HG02840 (cell line): ENCODE data around the gene VAV2.

Experiments used
- ATAC-seq: cut with Tn5 transposase; IDR thresholded peaks from one replicate; pipeline ENCODE4 v1.9.1; 2021; ENCODE audit warnings: mild to moderate bottlenecking, moderate library complexity, moderate number of reproducible peaks; ENCODE audit not compliant: unreplicated experiment, low FRiP score

The VAV2 gene

DNA sequence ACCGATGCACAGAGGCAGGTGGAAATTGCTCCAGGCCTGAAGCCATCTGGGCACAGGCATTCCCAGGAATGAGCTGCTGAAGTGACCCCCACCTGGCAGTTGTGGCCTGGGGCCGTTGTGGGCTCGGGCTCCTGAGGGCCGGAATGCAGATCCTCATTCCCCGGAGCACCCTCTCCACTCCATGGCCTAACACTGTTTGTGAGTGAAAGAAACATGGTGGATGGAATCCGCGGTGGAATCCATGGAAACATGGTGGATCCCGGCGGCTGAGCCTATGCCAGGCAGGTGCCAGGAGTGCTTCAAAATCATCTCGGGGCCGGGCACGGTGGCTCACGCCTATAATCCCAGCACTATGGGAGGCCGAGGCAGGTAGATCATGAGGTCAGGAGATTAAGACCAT is 250.4 kb downstream of the VAV2 start:
- no peak for ATAC-seq

DNA sequence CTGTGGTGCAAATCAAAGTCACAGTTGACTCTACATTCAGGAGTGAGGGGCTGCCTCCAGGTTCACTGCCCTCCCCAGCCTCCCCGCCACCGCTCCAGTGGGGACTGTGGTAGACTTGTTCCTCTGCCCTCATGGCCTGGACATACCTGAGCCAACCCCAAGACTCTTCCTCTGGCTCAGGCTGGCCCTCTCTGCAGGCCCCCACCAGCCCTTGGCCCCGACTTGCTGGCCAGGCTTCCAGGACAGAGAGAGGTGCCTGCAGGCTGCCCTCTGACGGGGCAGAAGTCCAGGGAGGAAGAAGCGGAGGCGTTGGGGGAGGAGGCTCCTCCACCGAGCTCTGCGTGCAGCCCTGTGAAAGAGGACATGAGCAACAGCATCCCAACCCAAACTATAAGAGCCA is 251.2 kb downstream of the VAV2 start:
- no peak for ATAC-seq

DNA sequence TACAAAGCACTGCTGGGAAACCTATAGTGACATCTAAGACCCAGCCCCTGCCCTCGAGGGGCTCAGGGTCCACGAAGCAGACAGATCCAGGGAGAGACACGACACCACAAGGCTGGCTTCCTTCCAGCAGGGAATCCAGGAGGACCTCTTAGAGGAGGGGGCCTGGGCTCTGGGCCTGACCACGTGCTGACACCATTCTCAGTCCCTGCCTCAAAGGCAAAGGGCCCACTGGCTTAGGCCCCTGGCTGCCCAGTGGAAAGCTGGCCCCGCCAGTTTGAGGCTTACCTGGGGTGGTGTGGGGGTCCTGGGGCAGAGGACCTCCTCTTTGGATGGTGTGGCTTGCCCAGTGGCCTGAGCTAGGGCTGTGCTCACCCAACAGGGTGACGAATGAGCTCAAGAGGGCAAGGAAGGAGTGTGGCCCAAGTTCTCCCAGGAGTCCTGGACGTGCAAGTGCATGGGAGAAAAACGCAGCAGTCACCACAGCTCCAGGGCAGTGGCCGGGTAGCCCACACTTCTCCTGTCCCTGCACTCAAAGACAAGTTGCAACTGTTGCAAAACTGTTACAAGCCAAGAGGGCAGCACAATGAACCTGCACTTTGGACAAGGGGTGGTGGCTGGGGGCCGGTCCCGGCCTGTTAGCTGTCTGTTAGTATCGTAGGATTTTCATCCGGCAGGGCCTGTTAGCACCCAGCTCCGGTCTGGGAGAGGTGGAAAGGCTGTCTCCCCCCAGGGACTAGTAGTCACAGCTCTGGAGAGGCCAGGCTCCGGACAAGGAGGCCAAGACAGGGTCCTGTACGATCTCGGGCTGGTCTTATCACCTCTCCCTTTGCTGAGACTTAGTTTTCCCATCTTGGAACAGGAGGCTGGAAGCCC is 252.5 kb downstream of the VAV2 start:
- ATAC-seq = no peak

DNA sequence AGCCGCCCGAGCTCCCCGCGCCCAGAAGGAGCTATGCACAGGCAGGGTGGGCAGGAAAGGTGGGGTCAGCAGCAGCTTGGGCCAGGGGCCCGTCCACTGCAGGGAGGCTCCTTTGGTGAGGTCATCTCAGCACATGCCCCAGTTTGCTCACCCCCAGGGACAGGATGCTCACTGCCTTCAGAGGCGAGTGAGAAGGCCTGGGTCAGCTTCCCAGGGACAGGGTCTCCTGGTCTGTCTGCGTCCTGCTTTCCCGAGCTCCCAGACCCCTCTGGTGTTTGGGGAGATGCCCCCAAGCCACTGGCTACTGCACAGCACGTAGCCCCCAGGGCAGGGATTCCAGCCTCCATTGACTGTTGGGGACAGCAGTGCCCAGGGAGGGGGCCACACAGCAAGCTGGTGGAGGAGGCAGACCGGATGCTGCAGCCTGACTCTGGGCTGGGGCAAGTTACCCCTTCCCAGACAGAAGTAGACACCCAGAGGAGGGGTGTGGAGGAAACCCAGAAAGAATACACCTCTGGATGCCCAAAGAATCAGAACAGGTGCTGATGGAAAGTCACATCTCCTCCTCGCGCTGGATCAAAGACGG is 253.4 kb downstream of the VAV2 start:
- ATAC-seq = no peak

DNA sequence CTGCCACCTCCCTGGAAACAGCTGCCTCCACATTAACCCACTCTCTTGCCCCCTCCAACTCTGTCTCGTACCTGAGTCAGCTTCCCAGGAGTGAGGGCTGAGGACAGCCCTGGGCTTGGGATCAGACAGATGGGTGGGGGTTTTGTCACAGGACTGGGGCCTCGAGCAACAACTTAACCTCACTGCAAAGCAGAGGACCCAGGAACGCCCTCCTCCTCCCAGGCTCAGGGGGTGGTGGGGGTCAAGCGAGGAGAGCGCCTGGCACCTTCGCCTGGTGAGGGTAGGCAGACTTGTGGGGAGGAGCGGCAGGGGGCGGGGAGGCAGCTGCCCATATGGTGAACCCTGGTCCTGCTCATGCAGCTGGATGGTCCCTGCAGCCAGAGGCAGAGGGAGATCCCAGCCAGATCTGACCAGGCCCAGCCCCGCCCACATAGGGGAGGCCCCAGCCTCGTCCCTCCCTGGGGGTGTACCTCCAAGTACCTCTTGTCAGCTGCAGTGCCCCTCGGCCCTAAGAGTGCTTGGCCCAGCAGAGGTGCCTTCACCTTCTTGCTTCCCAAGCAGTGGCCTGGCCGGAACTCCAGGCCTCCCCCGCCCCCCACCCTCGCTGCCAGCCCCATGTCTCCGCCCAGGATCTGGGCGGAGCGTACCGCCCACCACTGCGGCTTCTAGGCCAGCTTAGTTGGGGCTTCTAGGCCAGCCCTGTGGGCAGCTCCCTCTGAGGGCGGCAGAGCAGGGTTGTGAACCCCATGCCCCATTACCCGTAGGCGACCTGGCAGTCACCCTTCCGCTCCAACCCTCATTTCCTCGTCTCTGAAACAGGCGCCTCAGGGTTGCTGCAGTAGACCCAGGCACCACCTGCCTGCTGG is 254.1 kb downstream of the VAV2 start, which contains the start of gene SARDH:
TSS of gene SARDH (minus strand) at position 579 of the 866 bp plus-strand sequence. CDS start 4,179 bp downstream, outside the sequence.
- no peak for ATAC-seq

DNA sequence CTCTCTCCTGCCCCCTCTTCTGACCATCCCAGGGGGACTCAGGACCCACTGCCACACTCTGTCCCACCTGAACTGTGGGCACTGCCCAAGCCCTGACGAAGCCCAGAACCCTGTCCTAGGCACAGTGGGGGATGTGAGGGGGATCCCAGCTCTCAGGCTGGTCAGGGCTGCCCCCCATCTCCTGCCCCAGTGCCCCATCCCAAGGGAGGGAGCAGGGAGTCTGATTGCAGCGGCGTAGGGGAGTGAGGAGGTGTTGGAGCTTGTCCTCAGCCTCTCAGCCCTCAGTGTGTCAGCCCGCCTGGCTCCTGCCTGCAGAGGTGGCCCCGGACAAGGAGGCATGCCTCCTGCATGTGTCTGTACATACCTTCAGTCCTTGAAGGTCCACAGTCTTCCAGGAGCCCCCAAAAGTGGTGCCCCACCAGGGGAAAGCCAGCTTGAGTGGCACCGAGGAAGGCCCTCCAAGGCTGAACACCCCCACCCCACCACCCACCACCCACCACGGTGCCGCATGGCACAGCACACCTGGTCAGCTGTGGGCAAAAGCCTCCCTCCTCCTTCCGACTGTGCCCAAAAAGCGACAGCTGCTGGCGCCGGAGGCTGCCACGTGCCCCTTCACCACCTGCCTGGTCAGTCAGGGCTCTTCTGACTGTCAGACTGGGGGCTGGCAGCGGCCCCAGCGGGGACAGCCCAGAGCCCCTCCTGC is 254.9 kb downstream of the VAV2 start:
- ATAC-seq = no peak

DNA sequence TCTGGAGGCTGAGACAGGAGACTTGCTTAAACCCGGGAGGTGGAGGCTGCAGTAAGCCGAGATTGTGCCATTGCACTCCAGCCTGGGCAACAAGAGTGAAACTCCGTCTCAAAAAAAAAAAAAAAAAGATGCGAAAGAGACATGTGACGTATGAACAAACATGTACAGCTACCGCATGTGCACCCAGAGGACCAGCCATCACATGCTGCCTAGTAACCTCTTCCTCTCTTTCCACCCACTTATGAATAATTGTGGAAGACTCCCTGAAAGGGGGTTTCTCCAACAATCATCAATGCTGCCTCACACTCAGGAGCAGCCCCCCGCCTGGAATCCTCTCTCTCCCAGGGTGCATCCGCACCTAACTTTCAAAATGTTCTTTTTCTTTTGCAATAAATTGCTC is 256.2 kb downstream of the VAV2 start:
- ATAC-seq = no peak

DNA sequence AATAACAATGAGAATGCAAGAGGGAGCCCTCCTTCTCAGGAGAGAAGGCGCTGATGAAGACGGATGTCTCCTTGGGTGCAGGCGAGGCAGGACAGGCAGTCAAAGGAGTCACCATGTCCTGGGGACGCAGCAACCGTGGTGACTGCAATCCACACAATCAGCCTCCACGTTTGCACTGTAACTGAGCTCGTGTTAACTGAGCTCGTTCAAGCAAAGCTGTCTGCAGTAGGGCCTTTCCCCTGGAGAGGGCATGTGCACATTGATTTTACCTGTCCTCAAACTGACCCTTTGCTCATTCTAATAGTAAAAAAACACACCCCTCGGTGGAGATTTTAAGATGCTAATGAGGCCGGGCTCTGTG is 256.7 kb downstream of the VAV2 start:
- no peak for ATAC-seq

DNA sequence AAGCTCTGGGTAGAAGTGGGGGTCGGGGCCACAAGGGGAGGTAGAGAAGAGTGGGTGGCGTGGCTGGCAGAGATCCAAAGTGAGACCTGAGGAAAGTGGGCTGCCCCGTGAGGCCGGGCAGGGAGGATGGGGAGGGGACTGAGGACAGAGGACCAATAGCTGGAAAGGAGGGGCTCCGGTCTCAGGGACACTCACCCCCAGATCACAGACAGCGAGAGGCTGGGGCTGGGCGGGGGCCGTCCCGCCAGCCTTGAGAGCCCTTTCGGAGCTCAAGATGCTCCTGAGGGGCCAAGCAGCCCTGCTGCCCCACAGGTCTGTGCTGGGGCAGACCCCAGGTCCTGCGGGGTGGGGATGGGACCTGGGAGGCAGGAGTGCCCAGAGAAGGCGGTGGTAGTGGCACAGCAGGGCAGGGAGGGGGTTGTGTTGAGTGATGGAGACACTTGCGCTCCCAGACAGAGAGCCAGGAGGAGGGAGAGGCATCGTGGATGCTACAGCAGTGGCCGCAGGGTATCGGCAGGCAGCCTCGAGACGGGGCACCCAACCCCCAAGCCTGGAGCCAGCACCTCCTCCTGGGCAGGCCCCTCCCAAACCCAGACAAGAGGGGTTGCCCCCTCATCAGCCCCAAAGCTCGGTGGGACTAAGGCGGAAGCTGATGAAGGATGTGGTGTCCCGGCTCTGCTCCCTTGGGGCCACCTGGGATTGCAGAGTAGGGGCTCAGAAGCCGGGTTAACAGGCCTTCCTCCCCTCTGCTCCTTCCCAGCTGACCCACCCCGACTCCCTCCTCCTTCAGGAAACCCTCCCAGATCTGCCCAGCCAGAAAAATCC is 257.3 kb downstream of the VAV2 start:
- no peak for ATAC-seq

DNA sequence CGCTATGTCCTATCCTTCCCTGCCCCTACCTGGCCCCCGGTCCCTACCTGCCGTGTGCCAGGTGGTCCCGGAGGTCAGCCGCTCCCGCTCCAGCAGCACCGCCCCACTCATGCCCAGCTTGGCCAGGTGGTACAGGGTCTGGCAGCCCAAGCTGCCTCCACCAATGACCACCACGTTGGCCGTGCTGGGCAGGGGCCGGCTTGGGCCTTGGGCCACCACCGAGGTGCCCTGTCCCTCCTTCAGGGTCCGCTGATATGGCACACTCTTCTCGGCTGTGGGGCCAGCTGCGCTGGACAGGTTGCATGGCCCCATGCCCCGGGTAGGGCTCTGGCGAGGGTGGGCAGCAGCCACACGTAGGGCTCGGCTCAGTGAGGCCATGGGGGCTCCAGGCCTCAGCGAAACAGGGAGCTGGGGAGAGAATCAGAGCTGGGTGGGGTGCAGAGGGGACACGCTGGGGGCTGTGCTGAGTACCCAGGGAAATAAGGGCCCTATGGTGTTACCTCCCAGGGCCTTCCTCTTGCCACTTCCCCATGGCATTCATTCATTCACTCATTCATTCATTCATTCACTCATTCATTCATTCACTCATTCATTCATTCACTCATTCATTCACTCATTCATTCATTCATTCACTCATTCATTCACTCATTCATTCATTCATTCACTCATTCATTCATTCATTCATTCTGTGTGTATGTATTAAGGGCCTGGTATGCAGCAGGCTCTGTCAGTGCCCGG is 258.2 kb downstream of the VAV2 start:
- ATAC-seq = no peak

DNA sequence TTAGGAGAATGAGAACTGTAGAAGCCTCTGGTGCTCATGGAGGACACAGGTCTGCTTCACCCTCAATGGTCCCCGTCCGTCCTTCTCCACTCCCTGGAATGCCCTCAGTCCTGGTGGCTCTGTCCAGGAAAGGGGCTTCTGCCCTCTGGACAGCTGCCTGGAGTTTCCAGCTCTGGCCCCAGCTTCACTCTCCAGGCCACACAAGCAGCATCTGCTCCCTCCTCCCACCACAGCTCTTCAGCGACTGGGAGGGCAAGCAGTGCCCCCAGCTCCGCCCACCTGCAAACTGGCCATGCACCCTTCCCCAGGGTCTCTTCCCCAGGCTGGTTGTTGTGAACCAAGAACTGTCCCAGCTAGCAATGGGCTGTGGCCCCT is 258.7 kb downstream of the VAV2 start:
- no peak for ATAC-seq

DNA sequence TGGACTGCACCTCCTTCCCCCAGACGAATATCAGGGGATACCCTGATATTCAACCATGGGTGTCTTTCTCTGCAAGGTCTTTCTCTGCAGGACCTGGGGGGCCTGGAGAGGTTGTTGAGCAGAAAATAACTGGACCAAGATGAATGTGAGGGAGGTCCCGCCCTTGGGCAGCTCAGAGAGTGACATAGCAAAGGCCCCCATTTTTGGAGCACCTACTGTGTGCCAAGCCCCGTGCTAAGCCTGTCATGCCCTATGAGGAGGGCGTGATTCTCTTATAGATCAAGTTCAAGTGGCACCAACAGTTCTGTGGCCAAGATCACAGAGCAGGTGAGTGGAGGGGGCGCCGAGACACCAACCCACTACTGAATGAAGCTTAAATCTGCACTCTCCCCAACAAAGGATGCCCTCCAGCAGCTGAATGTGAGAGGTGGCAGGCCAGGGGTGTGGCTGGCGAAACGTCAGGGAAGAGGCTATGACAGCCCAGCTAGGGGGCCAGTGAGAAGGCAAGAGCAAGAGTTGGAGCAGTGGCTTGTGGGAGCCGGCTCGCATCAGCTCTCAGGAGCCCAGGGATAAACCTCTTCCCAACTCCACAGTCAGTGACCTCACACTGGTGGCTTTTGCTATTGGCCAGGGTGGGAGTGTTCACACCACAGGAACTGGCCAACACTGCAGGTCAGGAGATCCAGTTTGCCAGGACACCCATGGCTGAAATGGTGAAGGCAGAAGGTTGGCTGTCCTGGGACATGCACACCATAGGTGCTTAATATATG is 259.3 kb downstream of the VAV2 start:
- no peak for ATAC-seq

DNA sequence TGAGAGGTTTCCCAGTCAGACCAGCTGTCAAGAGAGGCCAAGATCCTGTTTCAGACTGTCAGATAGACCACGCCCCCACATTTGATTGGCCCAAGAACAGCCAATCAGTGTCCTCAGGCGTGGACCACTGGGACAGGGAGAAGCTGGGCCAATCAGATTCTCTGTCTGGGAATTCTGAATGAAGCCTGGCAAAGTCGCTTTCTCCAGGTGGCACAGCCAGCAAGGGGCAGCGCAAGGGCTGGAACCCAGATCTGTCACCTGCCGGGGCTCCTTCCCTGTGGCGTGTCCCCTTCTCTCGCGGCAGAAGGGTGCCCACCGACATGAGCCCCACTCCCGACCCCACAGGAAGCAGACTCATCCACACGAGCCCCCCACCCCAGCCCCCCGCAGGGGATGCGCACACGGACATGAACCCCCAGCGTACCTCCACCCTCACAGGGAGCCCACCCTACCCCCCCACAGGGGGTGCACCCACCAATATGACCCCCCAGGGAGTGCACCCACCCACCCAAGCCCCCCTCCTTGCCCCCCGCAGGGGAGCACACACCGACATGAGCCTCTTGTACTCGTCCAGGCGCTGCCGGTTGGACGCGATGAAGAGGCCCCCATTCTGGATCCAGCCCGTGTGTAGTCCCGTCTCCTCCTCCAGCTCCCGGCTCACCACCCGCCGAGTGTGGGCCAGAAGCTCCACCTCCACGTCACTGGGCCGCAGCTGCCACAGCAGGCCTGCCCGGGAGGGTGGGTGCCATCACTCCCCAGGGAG is 260.1 kb downstream of the VAV2 start:
- no peak for ATAC-seq

DNA sequence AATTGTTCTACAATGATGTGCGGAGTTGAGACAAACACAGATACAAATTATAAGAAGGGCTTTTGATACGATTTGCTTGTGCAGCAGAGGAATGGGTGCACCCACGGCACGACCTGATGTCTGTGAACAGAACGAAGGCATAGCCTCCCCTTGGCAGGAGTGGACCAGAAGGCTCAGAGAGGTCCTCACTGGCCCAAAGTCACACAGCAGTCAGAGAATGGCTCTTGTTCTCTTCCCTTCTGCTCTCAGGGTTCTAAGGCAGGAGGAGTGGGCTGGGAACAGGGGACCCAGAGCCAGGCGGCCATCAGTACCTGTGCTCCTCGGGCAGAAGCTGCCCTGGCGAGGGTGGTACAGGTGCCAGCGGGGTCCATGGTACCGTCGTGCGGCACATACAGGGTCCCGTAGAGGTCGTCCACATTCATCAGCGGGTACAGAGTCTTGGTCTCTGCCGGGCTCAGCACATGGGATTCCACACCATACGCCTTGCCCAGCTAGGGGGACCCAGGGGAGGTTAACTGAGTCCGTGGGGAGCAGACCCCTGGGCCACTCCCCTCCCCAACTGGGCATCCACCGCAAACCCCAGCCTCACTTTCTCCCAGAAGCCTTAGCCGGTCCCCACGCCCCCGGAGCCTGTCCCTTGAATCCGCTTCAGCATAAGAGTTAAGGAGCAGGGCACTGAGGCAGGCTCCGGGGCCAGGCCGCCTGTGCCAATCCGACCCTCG is 261.0 kb downstream of the VAV2 start:
- no peak for ATAC-seq

DNA sequence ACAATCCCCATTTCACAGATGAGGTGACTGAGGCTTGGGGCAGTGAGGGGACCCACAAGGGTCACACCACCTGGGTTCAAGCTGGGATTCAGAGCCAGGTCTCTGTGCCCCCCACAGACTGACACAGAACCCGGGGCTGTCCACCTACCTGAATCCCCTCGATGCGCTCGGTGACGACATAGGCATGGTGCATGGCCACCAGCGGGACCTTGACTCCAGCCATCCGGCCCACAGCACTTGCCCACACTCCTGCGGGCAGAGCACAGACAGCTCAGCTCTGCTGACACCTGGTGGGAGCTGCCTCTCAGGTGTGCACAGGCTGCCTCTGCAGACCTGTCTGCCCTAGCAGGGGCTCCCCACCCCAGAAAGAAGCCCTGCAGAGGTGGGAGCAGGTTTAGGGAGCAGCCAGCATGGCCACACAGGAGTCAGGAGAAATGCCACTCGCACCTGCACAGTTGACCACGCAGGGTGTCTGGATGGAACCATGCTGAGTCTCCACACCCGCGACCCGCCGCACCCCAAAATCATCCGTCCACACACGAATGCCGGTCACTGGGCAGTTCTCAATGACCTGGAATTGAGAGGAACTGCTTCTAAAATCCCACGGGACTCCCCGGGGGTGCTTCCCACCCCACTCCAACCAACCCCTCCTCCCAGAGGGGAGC is 262.4 kb downstream of the VAV2 start:
- ATAC-seq = no peak

DNA sequence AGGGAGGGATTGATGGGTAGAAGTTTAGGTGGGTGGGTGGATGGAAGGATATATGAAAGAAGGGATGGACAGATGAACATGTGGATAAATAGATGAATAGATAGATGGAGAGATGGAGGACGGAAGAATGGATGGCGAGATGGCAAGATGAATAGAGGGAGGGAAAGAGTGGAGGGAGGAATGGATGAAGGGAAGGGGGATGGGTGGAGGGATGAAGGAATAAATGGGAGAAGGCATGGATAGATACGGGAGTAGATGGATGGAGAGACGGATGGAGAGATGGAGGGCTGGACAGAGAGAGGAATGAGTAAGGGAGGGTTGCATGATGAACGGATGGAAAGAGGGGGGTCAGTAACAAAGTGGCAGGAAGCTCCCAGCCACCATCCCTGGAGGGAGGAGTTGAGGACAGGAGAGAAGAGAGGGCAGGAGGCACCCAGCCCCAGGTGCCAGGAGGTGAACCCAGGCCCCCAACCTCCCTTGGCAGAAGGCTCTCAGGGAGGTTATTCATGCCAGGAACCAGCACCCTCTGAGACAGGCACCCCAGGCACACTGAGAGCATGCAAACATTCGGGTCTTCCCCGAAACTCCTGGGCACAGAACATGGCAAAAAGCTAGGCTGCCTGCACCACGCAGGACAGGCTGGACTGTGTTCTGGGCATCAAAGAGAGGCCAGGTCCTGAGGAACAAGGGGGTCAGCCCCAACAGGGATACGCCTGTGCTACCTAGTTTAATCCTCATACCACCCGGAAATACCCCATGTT is 263.1 kb downstream of the VAV2 start:
- no peak for ATAC-seq
